IPS-15b (cell line): ENCODE measurements around the gene HMGN1.

Source experiments
- H3K27me3 ChIP-seq: one replicate; pipeline ENCODE4 v1.6.1; 2013; ENCODE audit warnings: low read length; ENCODE audit not compliant: control insufficient read depth, insufficient read depth
- H3K36me3 ChIP-seq: one replicate; pipeline ENCODE4 v1.6.1; 2013; ENCODE audit warnings: low read length; ENCODE audit not compliant: control insufficient read depth, insufficient read depth
- H3K4me1 ChIP-seq: one replicate; pipeline ENCODE4 v1.6.1; 2013; ENCODE audit warnings: mild to moderate bottlenecking, low read length; ENCODE audit not compliant: control insufficient read depth, insufficient read depth
- H3K4me3 ChIP-seq: one replicate; pipeline ENCODE4 v1.5.1; 2013; ENCODE audit warnings: low read depth, low read length
- H3K9ac ChIP-seq: one replicate; pipeline ENCODE4 v1.6.1; 2013; ENCODE audit warnings: low read depth, mild to moderate bottlenecking, low read length
- H3K9me3 ChIP-seq: one replicate; pipeline ENCODE4 v1.6.1; 2013; ENCODE audit warnings: mild to moderate bottlenecking, low read length; ENCODE audit not compliant: control insufficient read depth, insufficient read depth

The HMGN1 gene

DNA sequence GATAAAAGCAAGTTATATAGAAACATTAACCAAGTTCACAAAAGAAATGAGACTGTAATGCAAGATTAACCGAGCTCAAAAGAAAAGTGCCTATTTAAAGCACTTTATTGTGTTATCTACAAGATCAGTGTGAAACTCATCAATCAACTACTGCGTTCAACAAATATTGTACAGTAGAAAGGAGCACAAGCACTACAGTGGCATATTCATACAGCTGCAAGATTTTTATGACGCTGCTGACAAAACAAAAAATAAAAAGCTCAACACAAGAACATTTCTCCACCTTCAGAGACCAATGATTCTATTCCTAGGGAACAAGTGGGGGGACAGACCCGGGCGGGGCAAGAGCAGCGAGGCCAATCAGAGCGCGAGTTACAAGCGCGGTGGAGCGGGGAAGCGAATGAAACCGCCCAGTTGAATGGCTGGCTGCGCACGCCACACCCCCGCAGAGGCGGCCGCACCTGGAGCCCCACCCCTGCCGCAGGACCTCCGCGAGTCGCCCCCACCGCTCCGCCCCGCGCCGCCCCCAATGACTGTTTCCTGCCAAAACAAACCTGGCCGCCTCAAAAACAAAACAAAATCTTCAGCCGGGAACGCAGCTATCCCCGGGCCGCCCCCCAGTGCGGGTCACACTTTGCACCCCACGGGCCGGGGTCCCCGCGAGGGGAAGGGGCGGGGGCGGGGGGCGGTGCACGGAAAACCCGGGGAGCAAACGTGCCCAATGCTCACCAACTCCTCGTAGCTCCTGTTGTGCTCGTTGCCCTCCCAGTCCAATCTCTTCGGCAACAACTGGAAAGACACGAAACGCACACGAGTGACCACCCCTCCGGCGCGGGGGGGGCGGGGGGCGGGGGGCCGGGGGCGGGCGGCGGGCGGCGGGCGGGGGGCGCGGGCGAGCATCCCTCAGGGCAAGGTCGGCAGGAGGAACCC is 36.5 kb downstream of the HMGN1 start:
- Histone ChIP-seq H3K36me3 (peaks cover 6% of the 10 kb centered on the region), H3K9me3 (no peaks in the 10 kb centered on the region), H3K4me1 (no peaks in the 10 kb centered on the region), H3K9ac (no peak overlapping the region), H3K27me3 (no peaks in the 10 kb centered on the region), H3K4me3 (peak overlapping the region; percentile 82)

DNA sequence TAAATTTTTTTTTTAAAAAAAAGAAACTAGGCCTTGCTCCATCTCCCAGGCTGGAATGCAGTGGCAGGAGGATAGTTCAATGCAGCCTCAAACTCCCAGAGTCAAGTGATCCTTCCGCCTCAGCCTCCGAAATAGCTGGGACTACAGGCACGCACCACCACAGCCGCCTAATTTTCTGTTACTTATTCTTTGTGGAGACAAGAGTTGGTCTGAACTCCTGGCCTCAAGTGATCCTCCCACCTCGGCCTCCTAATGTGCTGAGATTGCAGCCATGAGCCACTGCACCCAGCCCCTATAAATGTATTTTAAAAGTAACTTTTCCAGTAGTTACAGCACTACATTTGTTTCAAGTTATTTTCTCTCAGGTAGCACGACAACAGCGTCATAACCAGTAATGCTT is 37.7 kb downstream of the HMGN1 start:
- Histone ChIP-seq H3K4me1 (no peaks in the 10 kb centered on the region), H3K36me3 (peaks cover 6% of the 10 kb centered on the region), H3K27me3 (no peaks in the 10 kb centered on the region), H3K9me3 (no peaks in the 10 kb centered on the region), H3K9ac (no peak overlapping the region), H3K4me3 (no peak overlapping the region)

DNA sequence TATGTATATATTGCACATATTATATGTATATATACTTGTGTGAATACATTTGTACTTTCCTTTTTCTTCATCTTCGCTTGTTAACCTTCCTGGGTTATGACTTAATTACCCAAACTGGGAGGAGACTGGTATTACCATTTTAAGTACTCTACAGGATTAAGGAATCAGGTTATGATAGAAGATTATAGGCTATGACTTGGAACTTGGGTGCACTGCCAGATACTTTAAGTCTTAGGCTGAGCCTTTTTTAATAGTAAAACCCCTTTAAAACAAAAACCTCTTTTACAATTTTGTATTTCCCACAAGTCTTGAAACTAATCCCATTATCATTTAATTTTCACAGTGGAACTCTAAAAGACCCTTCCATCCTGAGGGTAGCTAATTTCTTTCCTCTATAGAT is 41.4 kb downstream of the HMGN1 start:
- Histone ChIP-seq H3K36me3 (peaks cover 6% of the 10 kb centered on the region), H3K4me1 (no peaks in the 10 kb centered on the region), H3K9me3 (no peaks in the 10 kb centered on the region), H3K4me3 (no peak overlapping the region), H3K9ac (no peak overlapping the region), H3K27me3 (no peaks in the 10 kb centered on the region)

DNA sequence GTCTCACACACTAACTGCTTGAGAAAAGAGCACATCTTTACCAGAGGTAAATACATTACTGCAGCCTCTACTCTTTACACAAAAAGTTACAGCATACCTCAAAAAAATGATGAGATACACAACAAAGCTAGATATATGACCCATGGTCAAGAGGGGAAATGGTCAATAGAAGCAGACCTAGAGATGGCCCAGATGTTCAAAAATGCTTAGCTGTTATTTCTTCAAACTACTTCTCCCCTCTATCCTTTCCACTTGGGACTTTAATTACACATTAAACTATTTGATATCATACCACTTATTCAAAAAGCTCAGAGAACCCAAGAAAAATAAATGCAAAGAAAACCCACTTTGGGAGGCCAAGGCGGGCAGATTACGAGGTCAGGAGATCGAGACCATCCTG is 48.3 kb downstream of the HMGN1 start:
- no peaks in the 10 kb centered on the region for H3K9me3 ChIP-seq
- H3K9ac ChIP-seq: no peak overlapping the region
- H3K4me3 ChIP-seq: no peak overlapping the region
- H3K27me3 ChIP-seq: no peaks in the 10 kb centered on the region
- peaks cover 4% of the 10 kb centered on the region for H3K36me3 ChIP-seq
- no peaks in the 10 kb centered on the region for H3K4me1 ChIP-seq

DNA sequence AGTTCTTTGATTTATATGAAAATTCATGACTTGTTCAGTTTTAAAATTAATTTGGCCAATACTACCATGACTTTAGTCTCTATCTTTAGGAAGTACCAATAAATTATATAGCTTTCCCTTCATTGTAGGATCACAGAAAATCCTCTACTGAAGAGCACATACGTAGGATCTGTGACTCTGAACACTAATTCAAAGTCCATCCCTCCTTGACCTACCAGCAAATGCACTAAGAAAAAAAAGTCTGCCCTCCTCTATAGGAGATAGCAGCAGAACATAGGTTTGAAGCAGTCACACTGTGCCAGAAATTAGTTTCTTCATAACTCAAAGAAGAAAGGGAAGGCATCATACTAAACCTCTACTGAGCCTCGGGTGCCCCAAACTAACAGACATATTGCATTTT is 52.0 kb downstream of the HMGN1 start:
- H3K36me3 ChIP-seq: peaks cover 11% of the 10 kb centered on the region

More for the DNA sequence above, 52.0 kb downstream of the HMGN1 start:
- Histone ChIP-seq H3K9ac (no peak overlapping the region), H3K4me1 (no peaks in the 10 kb centered on the region), H3K27me3 (no peaks in the 10 kb centered on the region), H3K4me3 (no peak overlapping the region), H3K9me3 (no peaks in the 10 kb centered on the region)
